GM08714 (cell line): Measurements from ENCODE around the gene FCGR3B.
"Not testable (repeated sequence)": the region's sequence is repeated elsewhere in the genome, so short reads cannot be mapped to it uniquely, and the experiment has no call there.

ENCODE experiments used
- H3K4me3 ChIP-seq: fragments of 200-500 bp; sonication (Bioruptor generic); 2 replicates; pipeline ENCODE4 v1.5.1; 2014; ENCODE audit warnings: mild to moderate bottlenecking, low read length, inconsistent platforms
- ZNF274 ChIP-seq: IDR thresholded peaks from 2 replicates; pipeline ENCODE4 v1.6.1; 2012; ENCODE audit warnings: mild to moderate bottlenecking, low read depth, low read length

FCGR3B gene

GRCh38 chr1:161631076-161631475, at the start of gene FCGR3B:
Gene FCGR3B (minus strand): TSS chr1:161631176. CDS start chr1:161631094, 82 bp downstream.
- no peak for TF ChIP-seq ZNF274
- H3K4me3 ChIP-seq, result no peak within 1 kb of the TSS

GRCh38 chr1:161678500-161678899, 47.5 kb upstream of the FCGR3B start:
- no peak for TF ChIP-seq ZNF274
- no peak overlapping the region for H3K4me3 ChIP-seq

DNA sequence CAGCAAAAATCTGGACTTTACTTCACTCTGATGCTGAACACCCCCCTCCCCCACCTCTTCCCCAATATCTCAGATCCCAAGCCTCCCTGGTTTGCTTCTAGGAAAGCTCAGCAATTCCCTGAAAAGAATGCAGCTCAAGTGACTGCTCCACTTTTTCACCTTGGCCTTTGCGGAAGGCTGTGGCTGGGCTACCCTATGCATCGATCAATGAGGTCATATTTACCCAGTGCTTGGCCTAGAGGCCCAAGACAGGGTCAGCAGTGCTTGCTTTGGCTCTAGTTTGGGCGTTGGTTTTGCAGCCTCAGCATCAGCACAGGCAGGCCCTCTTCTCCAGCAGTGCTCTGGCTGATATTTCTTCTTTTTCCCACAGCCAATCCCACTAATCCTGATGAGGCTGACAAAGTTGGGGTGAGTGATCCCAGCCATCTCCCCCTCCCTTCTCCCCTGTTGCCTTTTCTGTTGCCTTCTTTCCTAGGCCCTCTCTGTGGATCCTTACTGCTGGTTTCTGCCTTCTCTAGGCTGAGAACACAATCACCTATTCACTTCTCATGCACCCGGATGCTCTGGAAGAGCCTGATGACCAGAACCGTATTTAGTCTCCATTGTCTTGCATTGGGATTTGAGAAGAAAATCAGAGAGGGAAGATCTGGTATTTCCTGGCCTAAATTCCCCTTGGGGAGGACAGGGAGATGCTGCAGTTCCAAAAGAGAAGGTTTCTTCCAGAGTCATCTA, 46.1 kb upstream of the FCGR3B start:
- no peak for TF ChIP-seq ZNF274

GRCh38 chr1:161676441-161676840, 45.5 kb upstream of the FCGR3B start:
- no peak overlapping the region for H3K4me3 ChIP-seq
- no peak for TF ChIP-seq ZNF274

More for the DNA sequence above, 46.1 kb upstream of the FCGR3B start:
- no peak overlapping the region for H3K4me3 ChIP-seq

DNA sequence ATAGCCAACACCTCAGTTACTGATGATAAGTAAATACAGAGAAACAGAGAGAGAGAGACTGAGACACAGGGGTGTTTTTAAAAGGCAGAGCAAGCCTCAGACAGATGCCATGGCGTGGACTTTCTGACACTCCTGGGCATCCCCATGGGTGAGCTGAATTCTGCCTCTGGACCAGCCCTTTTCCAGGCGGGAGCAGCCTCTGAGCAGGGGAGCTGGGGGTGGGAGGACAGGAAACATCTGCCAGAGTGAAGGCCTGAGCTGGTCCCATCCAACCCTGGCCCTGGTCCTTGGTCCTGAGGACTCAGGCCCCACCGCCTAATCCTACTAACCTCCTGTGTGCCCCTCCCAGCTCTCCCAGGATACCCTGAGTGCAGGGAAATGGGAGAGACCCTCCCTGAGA, 43.9 kb upstream of the FCGR3B start:
- not testable (repeated sequence) for H3K4me3 ChIP-seq

DNA sequence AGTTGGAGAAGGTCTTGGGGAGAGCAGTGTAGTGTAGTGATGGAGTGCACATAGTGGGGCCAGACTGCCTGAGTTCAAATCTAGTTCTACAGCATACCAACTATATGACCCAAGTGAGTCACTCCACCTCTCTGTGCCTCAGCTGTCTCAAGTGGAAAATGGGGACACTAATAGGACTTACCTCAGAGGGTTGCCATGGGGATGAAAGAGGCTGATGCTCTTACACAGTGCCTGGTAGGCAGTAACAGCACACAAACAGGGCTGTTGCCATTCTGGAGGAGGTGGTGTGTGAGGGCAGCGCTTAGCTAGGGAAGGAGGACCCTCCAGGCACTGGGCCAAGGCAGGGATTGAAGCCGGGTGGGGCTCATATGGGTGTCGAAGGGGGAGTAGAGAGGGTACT, 43.5 kb upstream of the FCGR3B start:
- not testable (repeated sequence) for H3K4me3 ChIP-seq

DNA sequence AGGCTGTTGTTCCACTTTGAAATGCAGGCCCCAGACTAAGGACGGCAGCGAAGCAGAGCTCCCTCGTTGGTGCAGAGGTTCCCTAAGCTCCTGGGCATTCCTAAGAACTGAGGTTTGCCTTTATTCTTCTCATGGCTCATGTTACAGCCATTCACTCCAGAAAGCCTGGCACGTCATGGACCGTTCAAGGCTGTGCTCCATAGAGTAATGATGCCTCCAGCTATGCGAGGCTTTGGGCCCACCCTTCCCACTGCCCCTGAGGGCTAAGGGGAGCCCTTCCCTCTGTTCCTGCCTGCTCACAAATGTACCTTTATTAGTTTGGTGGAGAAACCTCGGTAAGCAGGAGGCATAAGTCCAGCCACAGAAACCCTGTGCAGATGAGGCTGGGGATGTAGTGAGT, 42.5 kb upstream of the FCGR3B start:
- H3K4me3 ChIP-seq, result not testable (repeated sequence)

DNA sequence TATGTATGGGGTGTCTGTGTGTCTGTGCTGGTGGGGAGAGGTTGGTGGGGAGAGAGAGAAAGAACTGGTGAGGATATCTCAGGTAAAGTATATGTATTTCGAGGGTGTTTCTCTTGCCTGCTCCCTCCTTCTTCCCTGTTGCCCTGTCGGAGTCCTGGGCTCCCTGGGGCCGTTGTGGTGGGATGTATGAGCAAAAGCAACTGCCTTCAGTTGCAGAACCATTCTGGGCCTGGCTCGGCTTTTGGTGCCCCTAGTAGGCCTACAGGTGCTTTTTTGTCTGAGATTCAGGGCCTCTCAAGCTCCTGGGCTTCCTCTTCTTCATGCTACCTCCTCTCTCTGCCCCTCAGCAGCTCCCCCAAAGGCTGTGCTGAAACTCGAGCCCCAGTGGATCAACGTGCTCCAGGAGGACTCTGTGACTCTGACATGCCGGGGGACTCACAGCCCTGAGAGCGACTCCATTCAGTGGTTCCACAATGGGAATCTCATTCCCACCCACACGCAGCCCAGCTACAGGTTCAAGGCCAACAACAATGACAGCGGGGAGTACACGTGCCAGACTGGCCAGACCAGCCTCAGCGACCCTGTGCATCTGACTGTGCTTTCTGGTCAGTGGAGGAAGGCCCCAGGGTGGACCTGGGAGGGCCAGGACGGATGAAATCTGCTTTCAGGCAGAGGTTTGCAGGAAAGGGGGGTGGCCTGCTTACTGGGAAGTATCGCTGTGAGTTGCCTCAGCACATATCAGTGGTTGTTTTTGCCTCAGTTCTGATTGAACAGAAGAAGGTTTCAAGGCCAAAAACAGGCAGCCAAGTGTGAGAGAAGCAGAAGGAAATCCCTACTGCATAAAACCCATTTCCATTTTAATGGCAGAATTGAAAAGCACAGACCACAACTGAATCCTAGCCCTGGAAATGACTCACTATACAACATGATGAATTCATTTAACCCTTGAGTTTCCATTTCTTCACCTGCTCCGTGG, 40.4 kb upstream of the FCGR3B start:
- H3K4me3 ChIP-seq, result not testable (repeated sequence)

DNA sequence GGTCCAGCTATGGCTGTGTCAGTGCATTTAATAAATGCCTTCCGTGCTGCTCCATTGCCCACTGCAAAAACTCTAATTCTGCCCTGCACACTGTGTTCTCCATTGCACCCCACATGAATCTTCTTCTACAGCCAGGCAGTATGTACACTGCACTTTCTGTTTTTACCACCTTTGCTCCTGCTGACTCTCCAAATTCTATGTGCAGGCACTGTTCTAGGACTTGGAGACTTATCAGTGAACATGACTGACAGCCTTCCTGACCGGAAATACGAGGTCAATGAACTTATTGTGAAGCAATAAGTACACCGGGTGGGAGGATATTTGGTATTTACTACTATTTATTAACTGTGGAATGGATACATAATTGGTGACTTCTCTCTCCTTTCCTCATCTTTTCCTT, 33.7 kb upstream of the FCGR3B start:
- H3K4me3 ChIP-seq, result not testable (repeated sequence)

- H3K4me3 ChIP-seq, result not testable (repeated sequence)
These were observed 32.6 kb upstream of the FCGR3B start for GRCh38 chr1:161663569-161663968.

- H3K4me3 ChIP-seq, result not testable (repeated sequence)
These were observed 31.8 kb upstream of the FCGR3B start, which contains the start of gene FCGR2B for GRCh38 chr1:161662684-161663339. Gene FCGR2B (plus strand): TSS chr1:161663143. CDS start chr1:161663242, 99 bp downstream.

DNA sequence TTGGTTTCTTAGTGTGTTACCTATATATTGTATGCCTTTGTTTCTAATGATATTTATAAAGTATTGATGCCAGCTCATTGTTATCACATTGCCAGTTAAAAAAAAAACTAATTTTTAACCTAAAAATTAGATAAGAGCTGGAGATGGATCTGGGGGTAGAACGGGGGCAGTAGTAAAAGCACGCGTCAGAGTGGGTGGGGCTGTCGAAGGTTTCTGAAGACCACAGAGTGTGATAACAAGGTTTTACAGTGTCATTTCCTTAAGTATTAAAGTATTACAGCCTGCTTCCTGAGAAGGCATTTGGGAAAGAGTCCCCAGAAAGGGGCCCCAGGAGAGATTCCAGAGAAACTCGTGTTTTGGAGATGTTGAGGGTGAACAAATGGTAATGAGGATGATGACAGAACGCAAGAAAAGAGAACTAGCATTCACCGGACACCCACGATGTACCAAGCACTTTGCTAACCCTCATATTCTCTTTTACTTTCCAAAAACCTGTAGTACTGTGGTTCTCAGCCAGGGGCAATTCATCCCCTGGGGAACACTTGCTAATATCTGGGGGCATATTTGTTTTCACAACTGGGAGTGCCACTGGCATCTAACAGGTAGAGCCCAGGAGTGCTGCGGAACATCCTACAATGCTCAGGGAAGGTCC, 30.8 kb upstream of the FCGR3B start:
- not testable (repeated sequence) for H3K4me3 ChIP-seq

DNA sequence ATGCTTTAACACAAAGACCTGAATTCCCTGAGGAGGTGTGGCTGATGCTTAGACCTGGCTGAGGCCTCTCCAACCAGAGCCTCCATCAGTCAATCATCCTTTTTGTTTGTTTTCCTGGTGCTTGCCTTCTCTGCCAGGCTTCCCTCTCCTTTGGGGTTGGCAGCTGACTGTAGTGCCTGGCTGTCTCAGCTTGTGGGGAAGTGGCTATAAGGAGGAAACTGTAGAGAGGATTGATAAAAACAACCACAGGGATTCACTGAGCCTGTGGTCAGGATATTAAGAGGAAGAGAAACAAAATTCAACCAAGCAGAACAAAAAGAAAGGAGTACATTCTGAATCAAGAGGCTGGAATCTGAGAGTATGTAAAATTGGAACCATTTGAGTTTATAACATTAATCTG, 27.5 kb upstream of the FCGR3B start:
- H3K4me3 ChIP-seq, result not testable (repeated sequence)

- H3K4me3 ChIP-seq, result not testable (repeated sequence)
These were observed 23.0 kb upstream of the FCGR3B start for GRCh38 chr1:161653971-161654370.

- H3K4me3 ChIP-seq, result not testable (repeated sequence)
These were observed 22.6 kb upstream of the FCGR3B start for GRCh38 chr1:161653541-161653940.

- H3K4me3 ChIP-seq, result not testable (repeated sequence)
These were observed 16.8 kb upstream of the FCGR3B start for GRCh38 chr1:161647507-161648360.

- not testable (repeated sequence) for H3K4me3 ChIP-seq
These were observed 13.9 kb upstream of the FCGR3B start for GRCh38 chr1:161644855-161645254.

- H3K4me3 ChIP-seq, result not testable (repeated sequence)
These were observed 12.7 kb upstream of the FCGR3B start for GRCh38 chr1:161643481-161644208.

DNA sequence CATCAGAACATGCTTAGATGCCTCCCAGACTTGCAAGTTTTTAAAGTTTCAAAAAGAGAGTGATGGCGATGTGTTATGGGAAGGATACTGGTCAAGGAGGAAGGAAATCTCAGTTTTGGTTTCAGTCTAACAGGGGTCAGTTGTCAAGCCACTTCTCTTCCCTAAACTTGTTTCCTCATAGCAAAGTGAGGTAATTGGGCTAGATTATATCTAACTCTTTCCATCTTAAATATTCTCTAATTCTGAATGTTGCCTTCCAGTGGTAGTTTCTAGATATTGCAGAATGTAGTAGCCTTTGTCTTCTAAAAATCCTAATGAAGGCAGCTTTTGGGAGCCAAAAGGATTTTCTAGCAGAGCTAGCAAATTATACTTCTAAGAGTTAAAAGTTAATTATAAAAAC, 11.7 kb upstream of the FCGR3B start:
- not testable (repeated sequence) for H3K4me3 ChIP-seq
